GM08714 (cell line): ENCODE measurements around the gene TPSB2.
"Not testable (repeated sequence)": the region's sequence is repeated elsewhere in the genome, so short reads cannot be mapped to it uniquely, and the experiment has no call there.

Experiments used
- H3K4me3 ChIP-seq: fragments of 200-500 bp; sonication (Bioruptor generic); 2 replicates; pipeline ENCODE4 v1.5.1; 2014; ENCODE audit warnings: mild to moderate bottlenecking, low read length, inconsistent platforms
- ZNF274 ChIP-seq: IDR thresholded peaks from 2 replicates; pipeline ENCODE4 v1.6.1; 2012; ENCODE audit warnings: mild to moderate bottlenecking, low read depth, low read length

TPSB2 gene

GRCh38 chr16:1189455-1189854, 40.5 kb downstream of the TPSB2 start:
- no peak for TF ChIP-seq ZNF274
- H3K4me3 ChIP-seq: no peak overlapping the region

- H3K4me3 ChIP-seq: no peak overlapping the region
- TF ChIP-seq ZNF274: no peak
These were observed 41.4 kb downstream of the TPSB2 start for GRCh38 chr16:1188432-1189189.

DNA sequence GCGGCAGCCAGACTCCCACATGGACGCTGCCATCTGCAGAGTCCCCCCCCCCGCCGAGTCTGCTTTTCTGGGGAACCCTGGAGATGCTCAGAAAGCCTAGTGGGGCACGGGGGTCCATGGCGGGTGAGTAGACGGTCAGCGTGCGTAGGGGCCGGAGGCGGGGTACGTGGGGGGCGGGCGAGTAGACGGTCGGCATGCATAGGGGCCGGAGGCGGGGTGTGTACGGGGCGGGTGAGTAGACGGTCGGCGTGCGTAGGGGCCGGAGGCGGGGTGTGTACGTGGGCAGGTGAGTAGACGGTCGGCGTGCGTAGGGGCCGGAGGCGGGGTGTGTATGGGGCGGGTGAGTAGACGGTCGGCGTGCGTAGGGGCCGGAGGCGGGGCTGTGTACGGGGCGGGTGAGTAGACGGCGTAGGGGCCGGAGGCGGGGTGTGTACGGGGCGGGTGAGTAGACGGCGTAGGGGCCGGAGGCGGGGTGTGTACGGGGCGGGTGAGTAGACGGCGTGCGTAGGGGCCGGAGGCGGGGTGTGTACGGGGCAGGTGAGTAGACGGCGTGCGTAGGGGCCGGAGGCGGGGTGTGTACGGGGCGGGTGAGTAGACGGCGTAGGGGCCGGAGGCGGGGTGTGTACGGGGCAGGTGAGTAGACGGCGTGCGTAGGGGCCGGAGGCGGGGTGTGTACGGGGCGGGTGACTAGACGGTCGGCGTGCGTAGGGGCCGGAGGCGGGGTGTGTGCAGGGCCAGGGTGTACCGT, 44.4 kb downstream of the TPSB2 start:
- H3K4me3 ChIP-seq: not testable (repeated sequence)

GRCh38 chr16:1184980-1185379, 45.0 kb downstream of the TPSB2 start:
- no peak for TF ChIP-seq ZNF274
- no peak overlapping the region for H3K4me3 ChIP-seq

DNA sequence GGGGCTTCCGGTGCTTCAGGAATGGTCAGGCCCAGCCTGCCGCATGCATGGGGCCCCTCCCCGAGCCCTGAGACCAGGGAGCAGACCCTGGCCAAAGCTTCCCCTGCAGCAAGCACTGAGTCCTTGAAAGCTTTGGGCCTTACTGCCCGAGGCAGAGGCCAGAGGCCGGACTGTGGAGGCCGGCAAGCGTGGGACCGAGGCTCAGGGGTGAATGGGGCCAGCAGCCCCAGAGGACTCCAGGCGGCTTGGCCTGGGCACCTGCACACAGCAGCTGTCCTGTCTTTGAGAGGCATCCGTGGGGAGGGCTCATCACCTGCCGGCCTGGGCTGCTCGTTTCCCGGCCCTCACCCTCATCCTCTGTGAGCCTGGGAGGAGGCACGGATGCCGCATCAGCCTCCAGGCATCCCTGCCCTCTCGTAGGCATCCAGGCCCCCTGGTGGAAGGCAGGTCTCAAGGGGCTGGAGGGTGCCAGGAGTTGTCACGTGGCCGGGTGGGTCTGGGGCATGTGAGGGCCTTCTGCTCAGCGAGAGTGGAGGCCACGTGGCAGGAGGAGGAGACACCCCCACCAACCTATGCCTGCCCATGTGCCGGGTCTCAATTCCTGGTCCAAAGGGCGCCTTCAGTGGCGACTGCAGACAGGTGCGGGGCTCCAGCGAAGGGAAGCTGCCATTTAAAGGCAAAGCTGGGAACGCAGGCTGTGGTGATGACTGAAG, 45.7 kb downstream of the TPSB2 start:
- TF ChIP-seq ZNF274: no peak
- no peak overlapping the region for H3K4me3 ChIP-seq

DNA sequence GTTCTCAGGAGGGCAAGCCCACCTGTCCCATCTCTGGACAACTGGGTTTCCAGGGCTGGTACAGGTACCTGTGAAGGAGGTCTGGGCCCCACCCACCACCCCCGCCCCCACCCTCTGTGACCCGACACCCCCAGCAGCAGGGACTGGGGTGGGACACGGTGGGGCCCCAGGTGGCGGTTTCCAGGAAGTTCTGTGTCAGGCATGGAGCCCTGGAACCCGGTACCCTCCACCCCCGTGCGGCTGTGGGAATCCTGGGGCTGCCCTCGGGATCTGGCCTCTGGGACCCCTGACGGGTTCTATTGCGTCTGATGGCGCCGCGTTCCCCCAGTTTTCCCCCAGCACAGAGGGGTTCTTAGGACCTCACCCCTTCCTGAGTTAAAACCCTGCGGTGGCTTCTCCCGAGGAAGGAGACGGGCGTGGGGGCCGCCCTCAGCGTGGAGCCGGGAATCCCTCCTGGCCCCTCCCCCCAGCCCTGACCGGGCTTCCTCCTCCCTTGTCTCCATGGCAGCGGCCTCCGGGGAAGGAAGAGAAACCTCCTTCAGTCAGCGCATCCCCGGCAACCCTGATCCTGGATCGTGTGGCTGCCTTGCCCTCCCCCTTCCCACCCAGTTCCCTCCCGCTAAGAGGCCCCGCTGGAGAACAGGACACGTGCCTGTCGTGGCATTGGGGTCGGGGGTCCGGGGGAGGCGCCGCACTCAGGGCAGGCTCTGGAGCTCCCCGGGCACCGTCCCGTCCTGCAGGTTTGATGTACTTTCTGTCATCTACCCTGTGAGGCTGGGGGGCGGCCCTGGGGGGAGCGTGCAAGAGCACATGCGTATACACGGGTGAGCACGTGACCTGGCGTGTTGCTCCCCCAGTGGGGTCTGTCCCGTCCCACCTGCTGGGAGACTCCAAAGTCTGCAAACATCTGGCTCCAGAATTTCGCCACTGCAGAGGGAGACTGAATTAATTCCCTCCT, 46.8 kb downstream of the TPSB2 start:
- no peak overlapping the region for H3K4me3 ChIP-seq
- no peak for TF ChIP-seq ZNF274

DNA sequence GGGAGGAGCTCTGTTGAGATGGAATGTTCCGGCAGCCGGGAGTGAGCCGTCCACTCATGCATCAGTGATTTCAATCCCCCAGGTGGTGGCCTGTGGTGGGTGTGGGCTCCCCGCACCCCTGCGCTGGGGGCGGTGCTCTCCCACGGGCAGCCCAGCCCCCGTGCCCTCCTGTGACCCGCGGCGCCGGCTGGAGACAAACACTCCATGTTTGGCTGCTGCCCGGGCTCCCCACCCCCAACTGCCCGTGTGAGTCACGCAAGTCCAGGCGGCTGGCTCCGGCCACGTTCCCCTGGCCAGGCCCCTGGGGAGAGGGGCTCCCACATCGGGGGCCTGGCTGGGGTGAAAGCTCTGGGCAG, 47.7 kb downstream of the TPSB2 start:
- no peak for TF ChIP-seq ZNF274
- H3K4me3 ChIP-seq: no peak overlapping the region

DNA sequence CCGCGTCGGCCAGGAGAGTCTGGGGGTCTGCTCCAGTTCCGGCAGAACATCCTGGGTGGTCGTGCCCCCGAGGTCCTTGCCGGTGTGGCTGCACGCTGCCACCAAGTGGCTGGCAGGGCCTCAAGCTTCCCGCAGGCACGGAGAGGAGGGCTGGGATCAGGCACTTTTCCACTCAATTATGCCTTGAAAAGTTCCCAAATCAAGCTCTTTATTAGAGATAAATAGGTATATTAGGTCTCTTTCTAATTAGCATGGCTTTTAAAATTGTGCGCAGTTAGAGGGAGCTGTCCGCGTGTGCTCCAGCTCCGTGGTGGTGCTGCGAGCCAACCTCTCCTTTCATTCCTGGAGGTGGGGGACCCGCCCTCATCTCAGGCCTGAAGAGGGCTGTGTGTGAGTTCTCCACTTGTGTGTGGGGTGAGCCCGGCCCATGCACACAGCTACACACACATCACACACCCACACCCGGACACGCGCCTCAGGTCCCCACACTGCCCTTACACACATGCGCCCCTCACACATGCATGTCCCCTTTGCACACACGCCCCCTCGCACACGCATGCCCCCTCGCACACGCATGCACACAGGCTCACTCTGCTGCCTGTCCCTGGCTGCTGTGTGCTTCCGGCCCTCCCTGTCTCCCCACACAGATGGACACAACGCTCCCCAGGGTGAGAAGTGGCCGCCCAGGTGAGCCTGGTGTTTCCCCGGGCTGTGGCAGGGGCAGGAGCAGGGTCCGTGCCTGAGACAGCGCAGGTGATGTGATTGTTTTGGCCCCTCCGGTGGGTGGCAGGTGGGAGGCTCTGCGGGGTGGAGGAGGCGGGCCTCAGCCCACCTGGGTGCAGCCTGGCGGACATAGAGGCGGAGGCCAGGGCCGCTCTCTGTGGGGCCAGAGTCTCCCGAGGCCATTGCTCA, 48.3 kb downstream of the TPSB2 start:
- no peak overlapping the region for H3K4me3 ChIP-seq

GRCh38 chr16:1180549-1181403, 49.2 kb downstream of the TPSB2 start:
- TF ChIP-seq ZNF274: no peak
- H3K4me3 ChIP-seq: no peak overlapping the region

More for the DNA sequence above, 48.3 kb downstream of the TPSB2 start:
- TF ChIP-seq ZNF274: no peak
